Caco-2 (cell line): Measurements from ENCODE around the gene XCR1. TPM values are rescaled to one million over a fixed set of nuclear protein-coding genes. Genes with fewer than 3 reads are reported as not detected.

Experiments
- BruUV-seq: library from RNA; stranded (reverse); fragments of 400-500 nt; replicated peaks from 2 replicates; lab custom pipeline; 2021; lab: Mats Ljungman, UMichigan
- CTCF ChIA-PET: fragments of 300-600 bp; sonication (Branson Sonifier 250); formaldehyde crosslinking; loops from one replicate; lab custom pipeline; 2022; ENCODE audit warnings: antibody characterized with exemption; lab: Charles Lee
- POLR2A ChIA-PET: fragments of 300-600 bp; sonication (Branson Sonifier 250); formaldehyde crosslinking; loops from one replicate; lab custom pipeline; 2022; ENCODE audit warnings: antibody characterized with exemption; lab: Charles Lee
- DNase-seq, 2 experiments: peaks; one replicate each; pipeline versions ENCODE4 v3.0.0 to v3.0.0-alpha.2; 2020 to 2022
- H3K27me3 ChIP-seq: replicated peaks from 2 replicates; pipeline ENCODE4 v1.6.0; 2011; ENCODE audit warnings: low read length; ENCODE audit not compliant: control insufficient read depth, insufficient read depth
- H3K36me3 ChIP-seq: 2 replicates; pipeline ENCODE4 v1.5.1; 2011; ENCODE audit warnings: low read length; ENCODE audit not compliant: control insufficient read depth, insufficient read depth
- H3K4me1 ChIP-seq: fragments of 250-450 bp; sonication (Bioruptor Pico); 2 replicates; pipeline ENCODE4 v1.5.1; 2020; ENCODE audit warnings: mild to moderate bottlenecking
- H3K4me3 ChIP-seq: 2 replicates; pipeline ENCODE4 v1.5.1; 2011; ENCODE audit warnings: low read depth, mild to moderate bottlenecking, control low read depth, low read length
- H3K9me3 ChIP-seq: fragments of 250-450 bp; sonication (Bioruptor Pico); 2 replicates; pipeline ENCODE4 v1.5.1; 2020; ENCODE audit warnings: mild to moderate bottlenecking, moderate library complexity
- H3K27ac Mint-ChIP-seq: one replicate; pipeline ENCODE4 v1.8.0; 2022; ENCODE audit warnings: mixed read lengths; ENCODE audit not compliant: unreplicated experiment
- H3K27me3 Mint-ChIP-seq: one replicate; pipeline ENCODE4 v1.8.0; 2022; ENCODE audit warnings: mixed read lengths; ENCODE audit not compliant: insufficient read depth, unreplicated experiment
- H3K36me3 Mint-ChIP-seq: one replicate; pipeline ENCODE4 v1.8.0; 2022; ENCODE audit warnings: mild to moderate bottlenecking, mixed read lengths; ENCODE audit not compliant: insufficient read depth, unreplicated experiment
- H3K4me1 Mint-ChIP-seq: one replicate; pipeline ENCODE4 v1.8.0; 2022; ENCODE audit warnings: low read depth, mixed read lengths; ENCODE audit not compliant: unreplicated experiment
- H3K4me3 Mint-ChIP-seq: one replicate; pipeline ENCODE4 v1.8.0; 2022; ENCODE audit warnings: mild to moderate bottlenecking, moderate library complexity, mixed read lengths; ENCODE audit not compliant: unreplicated experiment
- H3K9me3 Mint-ChIP-seq: one replicate; pipeline ENCODE4 v1.8.0; 2022; ENCODE audit warnings: mixed read lengths; ENCODE audit not compliant: unreplicated experiment
- CTCF ChIP-seq, 2 experiments: fragments of 200-600 bp in 1 of 2; IDR thresholded peaks; 1 replicate in 1 of 2; 2 replicates in 1 of 2; pipeline versions ENCODE4 v1.5.1 to v1.8.0; 2011 to 2022; ENCODE audit warnings: antibody characterized with exemption in 1 of 2, control low read depth in 1 of 2, inconsistent platforms in 1 of 2, low read depth in 1 of 2, low read length in 1 of 2, mild to moderate bottlenecking in 1 of 2, moderate library complexity in 1 of 2; ENCODE audit not compliant: insufficient read depth in 1 of 2, severe bottlenecking in 1 of 2, unreplicated experiment in 1 of 2
- intact Hi-C: fragments of 100-400 bp; cut with micrococcal nuclease; formaldehyde crosslinking; loops from one replicate; pipeline ENCODE4 v1.10.0; 2022; ENCODE audit not compliant: unreplicated experiment
- total RNA-seq: library from RNA; stranded (reverse); gene quantifications from 2 replicates; pipeline ENCODE4 v1.2.3, GENCODE V29; 2022

The XCR1 gene
- total RNA-seq, 1 experiment from 2014 or later = not detected

DNA sequence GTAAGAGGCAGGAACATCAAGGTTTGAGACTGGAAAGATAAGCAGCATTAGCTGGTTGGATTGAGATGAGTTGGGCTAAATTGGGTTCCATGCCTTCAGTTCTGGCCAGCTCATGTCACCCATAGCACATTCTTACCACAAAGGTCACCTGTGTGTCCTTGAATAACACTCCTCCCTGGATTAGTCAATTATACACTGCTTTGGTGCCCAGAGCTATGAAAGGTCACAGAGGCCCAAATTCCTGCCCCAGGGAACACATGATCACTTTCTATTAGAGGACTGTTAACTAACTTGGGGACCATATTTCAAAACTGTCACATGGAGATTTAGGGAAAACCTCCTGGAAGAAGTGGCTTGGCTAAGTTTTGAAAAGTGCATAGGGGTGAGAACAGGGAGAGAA, 40.1 kb upstream of the XCR1 start:
- Mint-ChIP-seq H3K36me3 (peaks cover 6% of the 10 kb centered on the region), H3K27me3 (peaks cover 3% of the 10 kb centered on the region), H3K4me3 (no peak overlapping the region), H3K4me1 (no peaks in the 10 kb centered on the region), H3K27ac (no peak overlapping the region), H3K9me3 (peaks cover 6% of the 10 kb centered on the region)
- H3K36me3 ChIP-seq = no peaks in the 10 kb centered on the region
- no peak for DNase-seq
- no peaks in the 10 kb centered on the region for H3K9me3 ChIP-seq
- CTCF ChIA-PET = no interaction called here
- intact Hi-C loops = no loop called here
- no TSS peak for BruUV-seq
- TF ChIP-seq CTCF (IDR thresholded peaks at IDR 0.05; ENCODE audit: insufficient read depth in 1 of 2, low read depth in 1 of 2, low read length in 1 of 2, severe bottlenecking in 1 of 2, unreplicated experiment in 1 of 2) = no peak
- H3K4me1 ChIP-seq = no peaks in the 10 kb centered on the region
- no peaks in the 10 kb centered on the region for H3K27me3 ChIP-seq
- POLR2A ChIA-PET = no interaction called here
- H3K4me3 ChIP-seq = no peak overlapping the region

- Mint-ChIP-seq H3K9me3 (peaks cover 1% of the 10 kb centered on the region), H3K27me3 (peaks cover 3% of the 10 kb centered on the region), H3K36me3 (peaks cover 6% of the 10 kb centered on the region), H3K27ac (no peak overlapping the region), H3K4me1 (no peaks in the 10 kb centered on the region), H3K4me3 (no peak overlapping the region)
- H3K9me3 ChIP-seq = no peaks in the 10 kb centered on the region
- H3K4me1 ChIP-seq = no peaks in the 10 kb centered on the region
- no TSS peak for BruUV-seq
- TF ChIP-seq CTCF (IDR thresholded peaks at IDR 0.05; ENCODE audit: insufficient read depth in 1 of 2, low read depth in 1 of 2, low read length in 1 of 2, severe bottlenecking in 1 of 2, unreplicated experiment in 1 of 2) = no peak
- ChIA-PET CTCF (no interaction called here), POLR2A (no interaction called here)
- H3K36me3 ChIP-seq = no peaks in the 10 kb centered on the region
- DNase-seq = no peak
- H3K4me3 ChIP-seq = no peak overlapping the region
- H3K27me3 ChIP-seq = no peaks in the 10 kb centered on the region
- intact Hi-C loops = no loop called here
Measured at GRCh38 chr3:46065750-46066256, 38.5 kb upstream of the XCR1 start.

DNA sequence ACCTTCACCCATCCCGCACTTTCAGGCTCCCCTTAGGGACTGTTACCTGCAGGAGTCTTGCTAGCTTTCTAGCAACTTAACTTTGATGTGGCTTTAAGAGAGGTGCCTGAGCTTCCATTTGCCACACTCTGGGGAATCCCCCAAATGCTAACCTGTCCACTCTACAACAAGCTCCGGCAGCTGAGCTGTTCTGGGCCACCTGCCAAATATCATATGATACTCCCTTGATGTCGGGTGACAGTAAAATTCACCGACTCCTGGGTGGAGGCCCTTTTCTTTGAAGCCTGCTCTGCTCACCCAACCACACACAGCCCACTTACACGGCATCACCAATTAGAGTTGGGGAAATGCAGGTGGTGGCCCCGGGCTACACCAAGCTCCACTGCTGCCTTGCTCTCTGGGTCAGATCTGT, 38.0 kb upstream of the XCR1 start:
- Mint-ChIP-seq H3K4me1 (no peaks in the 10 kb centered on the region), H3K4me3 (no peak overlapping the region), H3K9me3 (no peaks in the 10 kb centered on the region), H3K27ac (no peak overlapping the region), H3K27me3 (peaks cover 3% of the 10 kb centered on the region), H3K36me3 (peaks cover 6% of the 10 kb centered on the region)
- no peaks in the 10 kb centered on the region for H3K27me3 ChIP-seq
- no peak for TF ChIP-seq CTCF (IDR thresholded peaks at IDR 0.05; ENCODE audit: insufficient read depth in 1 of 2, low read depth in 1 of 2, low read length in 1 of 2, severe bottlenecking in 1 of 2, unreplicated experiment in 1 of 2)
- H3K9me3 ChIP-seq = no peaks in the 10 kb centered on the region
- ChIA-PET CTCF (no interaction called here), POLR2A (no interaction called here)
- no TSS peak for BruUV-seq
- DNase-seq = peak in 1 of 2 experiments; percentile 40
- no peaks in the 10 kb centered on the region for H3K36me3 ChIP-seq
- no peak overlapping the region for H3K4me3 ChIP-seq
- intact Hi-C loops = no loop called here
- H3K4me1 ChIP-seq = no peaks in the 10 kb centered on the region
